HG03442 (cell line): ENCODE results near the gene CACNA2D3.
"Not testable (repeated sequence)": the region's sequence is repeated elsewhere in the genome, so short reads cannot be mapped to it uniquely, and the experiment has no call there.

Source experiments
- ATAC-seq: cut with Tn5 transposase; IDR thresholded peaks from one replicate; pipeline ENCODE4 v1.9.1; 2021; ENCODE audit warnings: mild to moderate bottlenecking, moderate library complexity; ENCODE audit not compliant: unreplicated experiment

Gene CACNA2D3

DNA sequence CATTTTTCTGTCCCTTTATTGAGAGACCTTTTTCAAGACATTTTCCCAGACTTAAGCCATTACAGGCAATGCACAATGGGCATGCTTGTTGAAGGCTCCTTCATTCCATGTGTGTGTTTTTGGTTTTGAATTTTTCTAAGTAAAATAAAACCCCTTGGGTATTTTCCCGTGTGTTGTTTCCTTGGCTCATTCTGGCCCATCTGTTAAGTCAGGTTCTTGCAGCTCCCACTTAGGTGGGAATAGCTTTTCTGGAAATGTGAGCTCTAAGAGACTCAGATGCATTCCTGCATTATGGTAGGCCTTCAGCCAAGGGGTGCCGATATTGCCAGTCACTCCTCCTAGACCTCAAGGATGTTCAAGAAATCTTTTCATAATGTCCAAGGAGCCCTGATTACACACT is 314.9 kb downstream of the CACNA2D3 start:
- ATAC-seq = no peak

DNA sequence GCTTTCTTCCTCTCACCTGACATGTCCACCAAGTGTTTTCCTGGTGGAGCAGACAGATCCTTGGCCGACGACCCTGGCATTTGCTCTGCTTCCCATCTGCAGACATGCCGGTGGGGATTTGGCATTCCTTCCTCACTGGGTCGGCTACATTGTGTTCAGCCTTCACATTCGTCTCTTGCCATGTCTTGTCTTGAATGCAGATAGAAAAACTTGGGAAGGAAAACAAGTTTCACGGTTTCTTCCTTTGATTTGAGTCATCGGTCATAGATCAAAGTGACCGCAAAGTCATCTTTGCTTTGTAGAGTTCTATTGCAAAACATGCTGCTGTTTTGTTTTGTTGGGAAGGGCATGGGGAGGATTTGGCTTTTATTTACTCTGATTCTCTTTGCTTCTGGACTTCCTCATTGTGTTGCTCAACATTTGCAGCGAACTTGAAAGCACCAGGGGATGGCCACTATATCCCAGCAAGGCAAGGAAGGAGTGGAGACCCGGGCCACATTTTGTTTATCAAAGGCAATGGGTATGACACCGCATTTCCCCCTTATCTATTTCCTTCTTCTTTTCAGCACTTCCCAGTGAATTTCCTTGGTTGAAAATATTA is 321.3 kb downstream of the CACNA2D3 start:
- no peak for ATAC-seq

DNA sequence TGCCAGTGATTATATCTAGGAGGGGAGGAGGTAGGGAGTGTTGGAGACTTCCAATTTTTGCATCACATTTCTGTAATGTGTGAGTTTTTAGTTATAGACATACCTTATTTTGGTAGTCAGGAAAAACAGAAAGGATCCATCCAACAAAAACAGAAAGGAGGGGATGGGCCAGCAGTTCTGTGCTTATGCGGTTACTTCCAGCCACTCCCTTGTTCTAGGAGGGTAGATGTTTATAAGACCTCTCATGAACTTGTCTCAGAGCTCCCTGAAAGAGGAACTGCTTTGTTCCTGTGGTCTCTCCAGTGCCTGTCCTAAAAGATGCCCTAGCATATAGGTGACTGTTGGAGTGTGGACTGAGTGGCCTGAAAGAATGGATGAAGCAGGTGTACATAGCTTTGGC is 323.3 kb downstream of the CACNA2D3 start:
- ATAC-seq = no peak

DNA sequence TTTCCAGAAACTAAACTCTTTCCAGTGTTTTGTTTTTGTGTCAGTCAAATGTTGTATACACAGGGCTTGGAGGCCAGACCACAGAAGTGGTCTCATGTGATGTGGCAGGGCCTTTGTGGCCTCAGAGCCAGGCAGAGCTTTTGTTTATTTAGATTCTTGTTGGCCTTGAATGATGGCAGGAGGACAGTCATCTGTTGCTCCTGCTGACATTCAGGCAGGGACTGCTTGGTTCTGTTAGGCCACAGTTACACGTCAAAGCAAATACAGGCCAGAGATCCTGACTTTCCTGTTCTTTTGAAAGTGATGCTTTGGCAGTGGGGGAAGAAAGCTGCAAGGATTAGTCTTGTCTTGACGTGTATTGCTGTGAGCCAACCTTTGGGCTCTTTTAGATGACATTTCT is 325.1 kb downstream of the CACNA2D3 start:
- no peak for ATAC-seq

DNA sequence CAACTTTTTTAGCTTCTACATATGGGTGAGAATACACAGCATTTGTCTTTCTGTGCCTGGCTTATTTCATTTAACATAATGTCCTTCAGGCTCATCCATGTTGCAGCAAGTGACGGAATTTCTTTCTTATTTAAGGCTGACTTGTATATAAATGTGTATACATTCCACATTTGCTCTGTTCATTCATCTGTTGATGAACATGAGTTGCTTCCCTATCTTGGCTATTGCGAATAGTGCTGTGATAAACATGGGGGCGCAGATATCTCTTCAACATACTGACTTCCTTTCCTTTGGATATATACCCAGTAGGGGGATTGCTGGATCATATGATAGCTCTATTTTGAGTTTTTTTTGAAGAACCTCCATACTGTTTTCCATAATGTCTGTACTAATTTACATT is 332.5 kb downstream of the CACNA2D3 start:
- no peak for ATAC-seq

DNA sequence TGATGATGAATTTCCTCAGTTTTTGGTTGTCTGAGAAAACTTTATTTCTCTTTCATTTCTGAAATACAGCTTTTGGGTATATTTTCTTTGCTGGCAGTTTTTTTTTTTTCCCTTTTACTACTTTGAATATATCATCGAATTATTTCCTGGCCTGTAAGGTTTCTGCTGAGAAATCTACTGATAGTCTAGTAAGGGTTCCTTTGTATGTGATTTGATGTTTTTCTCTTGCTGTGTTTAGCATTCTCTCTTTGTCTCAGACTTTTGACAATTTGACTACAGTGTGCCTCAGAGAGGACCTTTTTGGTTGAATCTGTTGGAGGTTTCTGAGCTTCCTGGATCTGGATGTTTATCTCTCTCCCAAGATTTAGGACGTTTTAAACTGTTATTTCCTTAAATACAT is 336.0 kb downstream of the CACNA2D3 start:
- ATAC-seq = no peak

DNA sequence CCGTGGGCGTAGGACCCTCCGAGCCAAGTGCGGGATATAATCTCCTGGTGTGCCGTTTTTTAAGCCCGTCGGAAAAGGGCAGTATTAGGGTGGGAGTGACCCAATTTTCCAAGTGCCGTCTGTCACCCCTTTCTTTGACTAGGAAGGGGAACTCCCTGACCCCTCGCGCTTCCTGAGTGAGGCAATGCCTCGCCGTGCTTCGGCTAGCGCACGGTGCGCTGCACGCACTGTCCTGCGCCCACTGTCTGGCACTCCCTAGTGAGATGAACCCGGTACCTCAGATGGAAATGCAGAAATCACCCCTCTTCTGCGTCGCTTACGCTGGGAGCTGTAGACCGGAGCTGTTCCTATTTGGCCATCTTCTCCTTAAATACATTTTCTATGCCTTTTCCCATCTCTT is 342.2 kb downstream of the CACNA2D3 start:
- ATAC-seq = not testable (repeated sequence)

DNA sequence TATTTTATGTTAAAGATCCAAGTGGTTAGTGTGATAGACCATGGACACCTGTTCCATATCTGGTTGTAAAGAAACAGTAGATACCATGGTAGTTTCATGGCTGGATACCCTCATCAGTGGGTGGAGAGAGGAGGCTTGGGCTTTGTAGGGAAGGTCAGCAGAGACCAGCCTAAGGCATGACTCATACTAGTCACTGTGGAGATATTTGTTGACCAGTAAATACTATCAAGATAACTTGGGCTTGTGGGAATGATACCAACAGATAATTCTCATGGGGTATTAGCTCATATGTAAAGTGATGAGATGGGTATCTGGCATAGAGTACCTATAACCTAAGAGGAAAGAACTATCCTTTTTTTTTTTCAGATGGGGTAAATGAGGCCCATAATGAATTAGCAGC is 354.5 kb downstream of the CACNA2D3 start:
- no peak for ATAC-seq

DNA sequence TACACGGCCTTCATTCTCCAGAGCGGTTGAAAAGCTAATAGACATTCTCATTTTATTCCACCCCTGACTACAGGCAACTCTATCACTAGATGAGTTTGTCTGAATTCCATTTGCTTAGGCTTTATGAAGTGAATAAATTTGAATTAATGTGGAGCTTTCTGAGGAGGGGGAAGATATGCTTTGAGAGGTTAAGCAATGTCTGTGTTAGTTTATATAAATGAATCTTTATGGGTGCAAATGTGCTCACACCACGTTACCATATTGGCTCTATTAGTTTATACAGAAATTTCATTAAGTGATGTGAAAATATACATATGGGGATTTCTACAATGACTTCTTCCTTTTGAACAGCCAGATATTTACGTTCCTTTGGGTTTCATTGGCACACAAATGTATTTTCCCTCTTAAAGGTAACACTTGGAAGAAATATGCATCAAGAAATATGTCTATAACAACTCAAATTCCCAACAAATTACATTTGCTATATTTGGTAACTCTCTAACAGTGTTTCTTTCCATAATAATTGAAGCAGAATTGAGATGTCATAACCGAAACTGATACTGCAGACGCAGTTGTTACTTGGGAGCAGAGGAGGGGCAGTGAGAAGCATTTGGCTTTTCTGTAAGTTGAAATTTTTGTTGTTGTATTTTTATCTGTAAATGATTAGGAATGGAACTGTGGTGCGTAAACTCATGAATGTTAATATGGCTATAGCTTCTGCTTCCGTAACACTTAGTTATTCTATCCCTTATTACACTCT is 359.4 kb downstream of the CACNA2D3 start:
- no peak for ATAC-seq

DNA sequence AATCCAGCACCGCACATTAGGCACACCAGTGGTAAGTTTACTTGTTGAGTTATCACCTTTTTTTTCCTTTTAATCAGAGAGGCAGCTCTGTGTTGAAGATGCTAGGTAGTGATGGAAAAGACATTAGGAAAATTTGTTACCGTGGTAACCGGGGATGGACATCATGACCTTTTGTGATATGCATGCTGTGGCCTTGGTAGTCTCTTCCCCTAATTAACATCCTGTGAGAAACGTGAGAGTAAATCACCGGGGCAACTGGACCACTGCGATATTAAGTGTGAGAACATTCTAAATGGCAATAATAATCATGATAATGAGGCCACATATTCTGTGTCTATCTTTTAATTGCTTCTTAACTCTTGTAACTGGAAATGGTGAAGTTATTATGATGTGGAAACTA is 362.0 kb downstream of the CACNA2D3 start:
- ATAC-seq = no peak

DNA sequence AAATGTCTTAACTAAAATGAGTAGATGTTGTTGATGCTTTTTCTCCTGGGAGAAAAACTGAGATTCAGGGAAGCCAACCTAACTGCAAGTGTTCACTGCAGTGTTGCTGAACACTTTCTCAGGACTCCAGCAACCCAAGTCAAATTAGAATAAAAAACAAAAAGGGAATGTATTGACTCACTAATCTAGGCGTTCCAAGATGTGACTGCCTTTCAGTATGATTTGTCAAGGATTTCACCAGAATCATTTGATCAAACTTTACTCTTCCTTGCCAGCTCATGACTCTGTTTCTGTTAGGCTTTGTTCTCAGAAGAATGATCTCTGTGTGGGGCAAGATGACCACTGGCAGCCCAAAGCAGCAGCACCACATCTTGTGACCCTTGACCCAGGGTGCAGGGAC is 364.0 kb downstream of the CACNA2D3 start:
- ATAC-seq = no peak

DNA sequence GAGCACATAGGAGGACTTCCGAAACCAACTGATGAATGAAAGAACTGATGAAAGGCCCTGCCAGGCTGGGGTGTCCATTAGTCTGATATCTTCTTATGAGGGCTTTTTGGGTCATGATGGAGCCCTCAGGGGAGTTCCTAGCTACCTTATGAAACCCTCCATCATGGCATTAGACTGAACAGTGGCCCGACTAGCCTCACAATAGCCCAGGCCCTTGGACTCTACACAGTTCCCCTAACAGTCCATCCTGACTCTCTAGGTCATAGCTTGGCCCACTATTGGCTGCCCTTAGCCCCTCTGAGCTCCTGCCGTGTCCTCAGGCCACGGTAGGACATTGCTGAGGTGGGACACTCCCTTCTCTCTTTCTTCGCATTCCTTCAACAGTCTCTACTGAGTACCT is 365.9 kb downstream of the CACNA2D3 start:
- no peak for ATAC-seq

DNA sequence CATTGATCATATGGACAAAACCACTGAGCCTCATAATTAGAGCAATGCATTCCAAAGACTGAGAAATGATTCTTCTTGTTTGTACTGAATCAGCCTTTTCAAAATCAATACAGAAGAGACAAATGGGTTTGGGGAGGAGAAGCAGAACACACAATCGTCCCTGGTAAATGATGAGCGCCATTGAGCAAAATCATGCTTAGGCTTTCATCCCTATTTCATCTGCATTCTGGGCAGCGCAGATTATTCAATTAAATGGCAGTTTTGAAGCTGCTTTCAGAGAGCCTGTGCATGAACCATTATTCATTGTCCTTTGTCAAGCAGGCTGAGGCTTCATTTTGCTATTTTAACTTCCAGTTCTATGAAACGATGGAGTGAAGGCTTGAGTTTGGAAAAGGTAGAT is 371.9 kb downstream of the CACNA2D3 start:
- ATAC-seq = no peak

DNA sequence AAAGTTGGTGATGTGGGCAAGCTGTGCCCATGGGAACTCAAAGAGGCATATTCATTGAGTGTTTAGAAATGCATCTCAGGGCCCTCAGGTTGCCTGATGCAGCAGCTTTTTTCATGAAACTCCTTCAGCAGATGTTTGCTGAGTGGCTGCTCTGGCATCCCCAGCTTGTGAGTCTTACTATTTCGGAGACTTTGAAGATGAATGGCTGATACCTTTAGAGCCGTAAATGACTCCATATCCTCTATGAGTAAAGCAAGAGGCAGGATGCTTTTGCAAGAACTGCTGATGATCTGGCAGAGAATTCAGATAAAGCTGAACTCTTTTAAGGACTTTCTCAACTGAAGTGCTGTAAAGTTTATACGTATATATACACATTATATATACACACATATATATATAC is 384.3 kb downstream of the CACNA2D3 start:
- no peak for ATAC-seq

DNA sequence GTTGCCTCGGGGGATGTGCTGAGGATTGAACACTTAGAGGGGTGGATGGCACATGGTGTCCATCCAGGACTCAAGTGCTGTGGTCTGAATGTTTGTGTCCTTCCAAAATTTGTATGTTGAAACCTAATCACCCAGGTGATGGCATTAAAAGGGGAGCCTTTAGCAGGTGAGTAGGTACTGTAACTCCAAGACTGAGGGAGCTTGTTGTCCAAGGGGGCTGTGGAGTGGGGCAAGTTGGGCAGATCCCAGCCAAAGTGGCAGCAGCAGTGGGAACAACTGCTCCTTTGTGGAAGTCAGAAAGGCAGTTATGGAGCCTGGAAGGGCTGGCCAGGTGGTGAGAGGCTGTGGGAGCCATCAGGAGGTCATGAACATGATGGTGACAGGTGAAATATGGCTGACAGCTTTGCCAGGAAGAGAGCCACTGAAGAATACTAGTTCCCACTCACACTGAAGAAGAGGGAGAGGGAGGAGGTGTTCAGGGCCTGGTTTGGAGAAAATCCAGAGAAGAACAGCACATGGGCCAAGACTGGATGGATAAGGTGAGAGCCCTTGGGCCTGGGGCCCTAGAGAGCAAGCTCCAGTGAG is 385.6 kb downstream of the CACNA2D3 start:
- ATAC-seq = no peak

DNA sequence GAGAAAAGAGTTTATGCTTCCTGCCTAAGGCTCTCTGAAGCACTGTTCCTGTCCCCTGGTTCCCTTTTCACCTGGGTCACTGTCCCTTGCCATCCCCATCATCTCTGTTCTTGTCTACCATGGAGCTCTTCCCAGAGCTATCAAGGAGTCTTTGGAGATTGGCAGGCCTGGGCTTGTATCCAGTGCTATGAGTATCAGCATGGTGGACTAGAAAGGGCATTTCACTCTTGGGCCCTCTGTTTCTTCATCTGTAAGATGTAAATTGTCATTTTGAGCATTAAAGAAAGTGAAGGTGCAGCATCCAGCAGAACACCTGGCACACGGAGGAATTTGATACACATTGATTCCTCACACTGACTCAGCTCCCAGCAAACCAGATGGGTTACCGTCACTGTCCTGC is 388.2 kb downstream of the CACNA2D3 start:
- ATAC-seq = no peak

DNA sequence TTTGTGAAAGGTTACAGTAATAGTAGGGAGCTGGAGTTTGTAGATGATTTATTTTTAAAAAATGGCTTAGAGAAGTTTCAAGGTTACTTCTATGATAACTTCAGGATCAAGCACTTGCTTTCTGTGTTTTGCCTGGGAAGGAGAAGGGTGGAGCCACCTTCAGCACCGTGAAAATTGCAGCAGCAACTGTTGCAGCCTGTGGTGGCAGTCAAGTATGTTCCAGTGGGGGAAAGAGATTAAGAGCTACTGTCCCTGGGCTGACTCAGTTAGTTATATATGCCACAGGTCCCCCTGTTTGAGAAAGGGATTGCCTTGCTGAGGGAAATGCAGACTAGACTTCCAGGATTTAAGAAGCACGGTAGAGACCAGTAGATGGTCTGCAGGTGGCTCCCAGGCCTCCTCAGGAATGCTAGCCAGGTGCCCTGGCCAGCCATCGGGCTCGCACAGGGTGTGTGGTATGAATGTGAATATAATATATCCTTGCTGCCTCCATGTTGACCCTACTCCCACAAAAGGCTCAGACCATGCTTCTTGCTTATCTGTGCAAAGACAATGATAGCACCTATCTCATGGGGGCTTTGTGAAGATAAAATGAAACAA is 389.5 kb downstream of the CACNA2D3 start:
- no peak for ATAC-seq

DNA sequence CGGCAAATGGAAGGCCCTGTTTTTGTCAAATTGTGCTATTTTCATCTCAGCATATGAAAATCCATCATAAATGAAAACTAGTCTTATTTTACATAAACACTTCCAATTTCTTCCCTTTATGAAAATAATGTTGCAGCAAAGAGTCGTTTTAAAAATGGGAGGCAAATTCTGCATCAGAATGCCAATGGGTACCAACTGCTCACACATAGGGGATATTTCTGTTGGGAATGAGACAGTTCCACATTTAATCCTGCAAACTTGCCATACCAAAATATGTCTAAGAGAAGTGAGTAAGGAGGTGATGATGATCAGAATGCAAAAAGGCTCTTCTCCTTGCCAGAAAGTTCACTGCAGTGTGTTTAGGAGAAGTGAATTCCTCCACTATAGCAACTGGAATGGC is 391.7 kb downstream of the CACNA2D3 start:
- ATAC-seq = no peak

DNA sequence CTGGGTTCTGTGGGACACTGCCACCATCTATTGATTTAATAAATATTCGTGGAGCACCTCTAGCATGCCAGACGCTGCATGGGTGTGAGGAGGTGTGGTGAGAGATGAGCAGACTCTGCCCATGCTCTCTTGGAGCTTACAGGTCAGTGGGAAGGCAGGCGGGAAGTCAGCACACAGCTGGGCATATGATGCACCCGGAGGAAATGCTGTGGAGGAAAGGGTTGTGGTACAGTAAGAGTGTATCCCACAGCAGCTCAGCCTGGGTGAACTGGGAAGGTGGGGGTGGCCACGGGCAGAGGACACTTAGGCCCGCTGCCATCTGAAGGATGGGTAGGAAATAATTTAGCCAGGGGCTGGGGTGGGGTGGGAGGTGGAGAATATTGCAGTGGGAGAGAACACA is 392.1 kb downstream of the CACNA2D3 start:
- ATAC-seq = no peak

DNA sequence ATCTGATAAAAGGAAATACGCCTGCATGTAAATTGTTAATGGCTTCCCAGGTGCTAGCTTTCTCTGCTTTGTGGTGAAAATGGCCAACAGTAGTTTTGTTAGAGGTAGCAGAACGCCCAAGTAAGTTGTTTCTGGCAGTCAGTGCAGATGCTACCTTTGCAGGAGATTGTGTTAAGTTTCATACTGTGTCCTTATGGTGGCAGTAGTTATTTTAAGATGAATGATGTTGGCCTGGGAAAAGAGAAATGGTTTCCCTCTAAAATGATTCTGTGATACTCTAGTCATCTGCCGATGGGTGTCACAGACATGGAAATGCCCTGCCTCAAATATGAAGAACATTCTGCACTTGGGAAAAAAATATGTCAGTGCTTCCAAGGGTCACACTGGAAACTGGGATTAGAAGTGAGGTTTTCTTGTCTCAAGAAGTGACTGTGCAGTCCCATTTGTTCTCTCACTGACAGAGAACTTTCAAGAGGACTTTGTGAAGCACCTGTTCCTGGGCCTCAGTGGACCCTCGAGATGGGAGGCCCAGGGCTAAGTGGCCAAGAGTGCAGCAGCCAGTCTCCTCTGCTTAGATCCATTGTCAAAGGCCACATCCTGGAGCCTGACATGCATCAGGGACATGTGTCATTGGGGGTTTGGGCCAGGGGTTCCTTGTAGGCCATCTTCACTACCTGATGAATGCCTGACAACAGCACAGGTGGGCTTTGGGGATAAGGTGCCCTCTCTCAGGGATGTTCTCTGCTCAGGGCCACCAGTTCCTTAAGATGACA is 393.3 kb downstream of the CACNA2D3 start:
- no peak for ATAC-seq

DNA sequence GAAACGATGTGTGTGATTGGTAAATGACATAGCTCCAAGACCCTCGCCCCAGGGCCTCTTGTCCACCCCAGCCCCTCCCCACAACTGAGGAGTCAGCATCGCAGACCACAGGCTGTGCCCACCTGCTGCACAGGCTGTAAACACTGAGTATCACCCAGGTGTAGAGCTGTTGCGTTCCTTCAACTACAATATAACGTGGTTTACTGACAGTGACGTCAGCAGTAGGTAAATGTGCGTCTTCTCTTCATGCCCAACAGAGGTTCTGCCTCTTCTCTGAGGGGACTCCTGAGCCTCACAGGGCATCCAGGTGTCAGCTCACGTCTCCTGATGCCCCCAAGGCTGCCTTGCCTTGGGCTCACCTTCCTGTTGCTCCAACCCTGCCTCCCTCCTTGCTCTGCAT is 395.1 kb downstream of the CACNA2D3 start:
- ATAC-seq = no peak
